GM23338 (cell line): ENCODE data around the gene KRTAP10-6. TPM values are rescaled to one million over a fixed set of nuclear protein-coding genes. Genes with fewer than 3 reads are reported as not detected.

Experiments
- ATAC-seq: fragments of 200-7000 bp; cut with Tn5 transposase; 3 replicates; pipeline ENCODE4 v1.9.1; 2020
- DNase-seq: peaks from one replicate; pipeline ENCODE4 v3.0.0-alpha.2; 2015; ENCODE audit warnings: low spot score
- H2AFZ ChIP-seq: fragments of 200-600 bp; sonication (generic); 2 replicates; pipeline ENCODE4 v1.8.0; 2016; ENCODE audit warnings: antibody characterized with exemption, mild to moderate bottlenecking, moderate library complexity
- H3F3A ChIP-seq: fragments of 200-600 bp; sonication (generic); replicated peaks from 2 replicates; pipeline ENCODE4 v1.8.0; 2017; ENCODE audit warnings: antibody characterized with exemption, mixed run types, low read depth
- H3K27ac ChIP-seq: fragments of 200-600 bp; sonication (generic); 2 replicates; pipeline ENCODE4 v1.6.1; 2016; ENCODE audit warnings: low read depth
- H3K27me3 ChIP-seq: fragments of 200-600 bp; sonication (generic); 2 replicates; pipeline ENCODE4 v1.8.0; 2016; ENCODE audit warnings: mild to moderate bottlenecking, mixed run types, moderate library complexity; ENCODE audit not compliant: insufficient read depth
- H3K36me3 ChIP-seq: fragments of 200-600 bp; sonication (generic); 2 replicates; pipeline ENCODE4 v1.8.0; 2016; ENCODE audit warnings: mild to moderate bottlenecking; ENCODE audit not compliant: insufficient read depth
- H3K4me1 ChIP-seq: fragments of 200-600 bp; sonication (generic); 2 replicates; pipeline ENCODE4 v1.8.0; 2016; ENCODE audit warnings: mild to moderate bottlenecking, moderate library complexity; ENCODE audit not compliant: insufficient read depth
- H3K4me2 ChIP-seq: fragments of 200-600 bp; sonication (generic); 2 replicates; pipeline ENCODE4 v1.7.1; 2017; ENCODE audit warnings: mixed run types
- H3K4me3 ChIP-seq: fragments of 200-600 bp; sonication (generic); 2 replicates; pipeline ENCODE4 v1.6.1; 2016; ENCODE audit warnings: mixed run types
- H3K79me2 ChIP-seq: fragments of 200-600 bp; sonication (generic); replicated peaks from 2 replicates; pipeline ENCODE4 v1.8.0; 2017; ENCODE audit warnings: mild to moderate bottlenecking; ENCODE audit not compliant: insufficient read depth
- H3K9me2 ChIP-seq: fragments of 200-600 bp; sonication (generic); 2 replicates; pipeline ENCODE4 v1.8.0; 2017; ENCODE audit not compliant: insufficient read depth
- H4K20me1 ChIP-seq: fragments of 200-600 bp; sonication (generic); replicated peaks from 2 replicates; pipeline ENCODE4 v1.8.0; 2017; ENCODE audit warnings: mild to moderate bottlenecking; ENCODE audit not compliant: insufficient read depth
- H3K27ac Mint-ChIP-seq: 2 replicates; pipeline ENCODE4 v1.8.0; 2020; ENCODE audit warnings: inconsistent platforms, mild to moderate bottlenecking, moderate library complexity, mixed read lengths
- H3K27me3 Mint-ChIP-seq: 3 replicates; pipeline ENCODE4 v1.8.0; 2022; ENCODE audit warnings: low read depth, mild to moderate bottlenecking, moderate library complexity, mixed read lengths, inconsistent platforms; ENCODE audit not compliant: insufficient read depth, poor library complexity
- H3K36me3 Mint-ChIP-seq: 3 replicates; pipeline ENCODE4 v1.8.0; 2021; ENCODE audit warnings: low read depth, mild to moderate bottlenecking, inconsistent platforms, moderate library complexity, mixed read lengths
- H3K4me1 Mint-ChIP-seq: 3 replicates; pipeline ENCODE4 v1.8.0; 2020; ENCODE audit warnings: mild to moderate bottlenecking, inconsistent platforms, mixed read lengths
- H3K4me3 Mint-ChIP-seq: 3 replicates; pipeline ENCODE4 v1.8.0; 2021; ENCODE audit warnings: moderate library complexity, mild to moderate bottlenecking, inconsistent platforms, mixed read lengths
- H3K9me3 Mint-ChIP-seq: 3 replicates; pipeline ENCODE4 v1.8.0; 2020; ENCODE audit warnings: moderate library complexity, mild to moderate bottlenecking, inconsistent platforms, mixed read lengths
- CREB1 ChIP-seq: fragments of 250-450 bp; sonication (Bioruptor Pico); IDR thresholded peaks from 2 replicates; pipeline ENCODE4 v1.5.0; 2020; ENCODE audit warnings: low read depth, mild to moderate bottlenecking, moderate library complexity
- ETS1 ChIP-seq: IDR thresholded peaks from 2 replicates; pipeline ENCODE4 v1.6.1; 2016; ENCODE audit warnings: antibody characterized with exemption
- EZH2 ChIP-seq: fragments of 200-600 bp; sonication (generic); IDR thresholded peaks from one replicate; pipeline ENCODE4 v1.8.0; 2017; ENCODE audit warnings: antibody characterized with exemption, mild to moderate bottlenecking, low read depth; ENCODE audit not compliant: unreplicated experiment
- EZH2phosphoT487 ChIP-seq: fragments of 200-600 bp; sonication (generic); IDR thresholded peaks from one replicate; pipeline ENCODE4 v1.8.1; 2018; ENCODE audit warnings: antibody characterized with exemption; ENCODE audit not compliant: unreplicated experiment
- NANOG ChIP-seq: IDR thresholded peaks from 2 replicates; pipeline ENCODE4 v1.6.1; 2016; ENCODE audit warnings: antibody characterized with exemption, borderline replicate concordance
- POLR2AphosphoS5 ChIP-seq: IDR thresholded peaks from 2 replicates; pipeline ENCODE4 v1.6.1; 2016; ENCODE audit warnings: antibody characterized with exemption, low read depth
- STAT1 ChIP-seq: IDR thresholded peaks from one replicate; pipeline ENCODE4 v1.6.1; 2016; ENCODE audit warnings: antibody characterized with exemption; ENCODE audit not compliant: unreplicated experiment
- ZNF114 ChIP-seq: fragments of 250-450 bp; sonication (Bioruptor Pico); IDR thresholded peaks from 2 replicates; pipeline ENCODE4 v1.5.0; 2020; ENCODE audit warnings: mild to moderate bottlenecking, moderate library complexity
- ZNF331 ChIP-seq: fragments of 250-450 bp; sonication (Bioruptor Pico); IDR thresholded peaks from 2 replicates; pipeline ENCODE4 v1.5.0; 2020; ENCODE audit warnings: low read depth, mild to moderate bottlenecking, moderate library complexity
- ZNF462 ChIP-seq: fragments of 250-450 bp; sonication (Bioruptor Pico); IDR thresholded peaks from 2 replicates; pipeline ENCODE4 v1.5.0; 2020; ENCODE audit warnings: mild to moderate bottlenecking, moderate library complexity
- polyA plus RNA-seq: library from polyadenylated mRNA; unstranded; fragments of >200 nt; fragmentation: Nextera tagmentation; extraction: Ambion mirVana; gene quantifications from 2 replicates; pipeline ENCODE4 v1.2.1, GENCODE V29; 2016
- total RNA-seq: library from RNA; depleted of rRNA; stranded (reverse); fragments of >200 nt; shearing (Covaris generic); gene quantifications from 2 replicates; pipeline ENCODE4 v1.2.3, GENCODE V29; 2014

The KRTAP10-6 gene
- total and polyA plus RNA-seq, 2 experiments from 2014 or later, result not detected

GRCh38 chr21:44547656-44548331 is 44.5 kb downstream of the KRTAP10-6 start:
- no peak overlapping the region for H3K4me3 ChIP-seq
- Mint-ChIP-seq H3K27ac (peak overlapping the region; percentile 39), H3K9me3 (peaks cover 15% of the 10 kb centered on the region), H3K27me3 (peaks cover 20% of the 10 kb centered on the region), H3K36me3 (peaks cover 19% of the 10 kb centered on the region; the same call in 2 of the 3 replicates), H3K4me3 (no peak overlapping the region), H3K4me1 (peaks cover 43% of the 10 kb centered on the region)
- no peak overlapping the region; the same call in 1 of the 2 replicates for H2AFZ ChIP-seq
- peaks cover 25% of the 10 kb centered on the region for H3K4me1 ChIP-seq
- peak overlapping the region; percentile 58; the same call in 1 of the 2 replicates for H3K4me2 ChIP-seq
- DNase-seq (no peak), ATAC-seq (no peak)
- H4K20me1 ChIP-seq, result no peaks in the 10 kb centered on the region
- no peaks in the 10 kb centered on the region; the same call in 1 of the 2 replicates for H3K36me3 ChIP-seq
- no peaks in the 10 kb centered on the region for H3K79me2 ChIP-seq
- H3K27me3 ChIP-seq, result no peaks in the 10 kb centered on the region
- TF ChIP-seq ZNF114 (CRISPR knock-in tag), result no peak
- no peak for TF ChIP-seq NANOG
- no peak for TF ChIP-seq ZNF462 (CRISPR knock-in tag)
- no peak for TF ChIP-seq STAT1
- no peak for TF ChIP-seq EZH2phosphoT487
- TF ChIP-seq ETS1, result no peak
- TF ChIP-seq ZNF331 (CRISPR knock-in tag), result no peak
- TF ChIP-seq POLR2AphosphoS5, result no peak
- TF ChIP-seq EZH2, result no peak
- no peak for TF ChIP-seq CREB1 (CRISPR knock-in tag)
- H3F3A ChIP-seq, result no peaks in the 10 kb centered on the region
- no peaks in the 10 kb centered on the region for H3K9me2 ChIP-seq
- H3K27ac ChIP-seq, result peak overlapping the region; percentile 96; the same call in 1 of the 2 replicates
